B cell (primary cell): ENCODE data around the gene SLC9A3.

Experiments
- CTCF ChIP-seq: fragments of 200-600 bp; IDR thresholded peaks from one replicate; pipeline ENCODE4 v1.8.0; 2022; ENCODE audit warnings: antibody characterized with exemption, mild to moderate bottlenecking
- EZH2 ChIP-seq: IDR thresholded peaks from 2 replicates; pipeline ENCODE4 v1.6.1; 2012; ENCODE audit warnings: borderline replicate concordance, low read depth, mild to moderate bottlenecking, moderate library complexity, low read length; ENCODE audit not compliant: insufficient read depth, poor library complexity, severe bottlenecking

GRCh38 chr5:491119-491855, 33.0 kb downstream of the SLC9A3 start:
- TF ChIP-seq CTCF (no peak), EZH2 (no peak)
